Right lobe of liver (tissue), 4 donors: Measurements from ENCODE around the gene GOLGA7B.

ENCODE experiments used
- CTCF ChIP-seq, 4 donors: fragments of 200-600 bp in 3 of 4; fragments of 450-650 bp in 1 of 4; IDR thresholded peaks; one replicate each; pipeline versions ENCODE4 v1.5.1 to v1.8.0; 2016 to 2022; ENCODE audit warnings: antibody characterized with exemption in 4 of 4, mild to moderate bottlenecking in 2 of 4
- POLR2A ChIP-seq: fragments of 450-650 bp; IDR thresholded peaks from one replicate; pipeline ENCODE4 v1.6.1; 2017; ENCODE audit warnings: antibody characterized with exemption, mild to moderate bottlenecking
- donor health status: DM: no; HTN: no; CAD: no.
- donor health status: DM: no; HTN: no; CAD: no.
- donor health status: DM: no; HTN: yes; CAD: no.

GRCh38 chr10:97916586-97916985, 66.9 kb downstream of the GOLGA7B start:
- no peak for TF ChIP-seq CTCF (IDR thresholded peaks at IDR 0.05)
- no peak for TF ChIP-seq POLR2A
